Right atrium auricular region (tissue), 2 donors: ENCODE results near the gene UGT1A4. TPM values are rescaled to one million over a fixed set of nuclear protein-coding genes. Genes with fewer than 3 reads are reported as not detected.
"Not testable (repeated sequence)": the region's sequence is repeated elsewhere in the genome, so short reads cannot be mapped to it uniquely, and the experiment has no call there.

ENCODE experiments used
- DNase-seq: peaks from one replicate; pipeline ENCODE4 v3.0.0-alpha.2; 2019; ENCODE audit warnings: low spot score
- H3K27ac ChIP-seq, 2 donors: fragments of 200-600 bp; sonication (generic); 1 replicate in 1 of 2; 2 replicates in 1 of 2; pipeline ENCODE4 v1.5.1; 2016 to 2019
- H3K27me3 ChIP-seq, 2 donors: fragments of 200-600 bp; sonication (generic); one replicate each; pipeline versions ENCODE4 v1.5.1 to v1.6.0; 2017 to 2019
- H3K36me3 ChIP-seq: fragments of 200-600 bp; sonication (generic); one replicate; pipeline ENCODE4 v1.5.1; 2016
- H3K4me1 ChIP-seq, 2 donors: fragments of 200-600 bp; sonication (generic); one replicate each; pipeline versions ENCODE4 v1.5.1 to v1.6.0; 2017 to 2019
- H3K4me3 ChIP-seq, 2 donors: fragments of 200-600 bp; sonication (generic); 1 replicate in 1 of 2; 2 replicates in 1 of 2; pipeline ENCODE4 v1.5.1; 2017 to 2019; ENCODE audit warnings: mild to moderate bottlenecking in 1 of 2, moderate library complexity in 1 of 2
- H3K9me3 ChIP-seq, 2 donors: fragments of 200-600 bp; sonication (generic); one replicate each; pipeline ENCODE4 v1.5.1; 2019
- total RNA-seq, 2 donors: library from RNA; depleted of rRNA; stranded (reverse); fragments of >200 nt; gene quantifications; one replicate each; pipeline ENCODE4 v1.1.0, GENCODE V29; 2016
- TF ChIP-seq, protein P1 (sequence below), 2 donors: fragments of 200-600 bp; sonication (generic); IDR thresholded peaks; one replicate each; pipeline ENCODE4 v1.5.1; 2019; ENCODE audit warnings: antibody characterized with exemption in 2 of 2

UGT1A4 gene
- total RNA-seq, 2 donors from 2014 or later, result not detected

GRCh38 chr2:233700028-233700635, 18.4 kb upstream of the UGT1A4 start:
- Histone ChIP-seq H3K27me3 (no peaks in the 10 kb centered on the region), H3K4me3 (no peak overlapping the region), H3K4me1 (no peaks in the 10 kb centered on the region), H3K27ac (no peak overlapping the region), H3K9me3 (peaks cover 0 to 6% of the 10 kb centered on the region in 2 donors), H3K36me3 (no peaks in the 10 kb centered on the region)
- DNase-seq, result no peak
- TF ChIP-seq, protein P1, sequence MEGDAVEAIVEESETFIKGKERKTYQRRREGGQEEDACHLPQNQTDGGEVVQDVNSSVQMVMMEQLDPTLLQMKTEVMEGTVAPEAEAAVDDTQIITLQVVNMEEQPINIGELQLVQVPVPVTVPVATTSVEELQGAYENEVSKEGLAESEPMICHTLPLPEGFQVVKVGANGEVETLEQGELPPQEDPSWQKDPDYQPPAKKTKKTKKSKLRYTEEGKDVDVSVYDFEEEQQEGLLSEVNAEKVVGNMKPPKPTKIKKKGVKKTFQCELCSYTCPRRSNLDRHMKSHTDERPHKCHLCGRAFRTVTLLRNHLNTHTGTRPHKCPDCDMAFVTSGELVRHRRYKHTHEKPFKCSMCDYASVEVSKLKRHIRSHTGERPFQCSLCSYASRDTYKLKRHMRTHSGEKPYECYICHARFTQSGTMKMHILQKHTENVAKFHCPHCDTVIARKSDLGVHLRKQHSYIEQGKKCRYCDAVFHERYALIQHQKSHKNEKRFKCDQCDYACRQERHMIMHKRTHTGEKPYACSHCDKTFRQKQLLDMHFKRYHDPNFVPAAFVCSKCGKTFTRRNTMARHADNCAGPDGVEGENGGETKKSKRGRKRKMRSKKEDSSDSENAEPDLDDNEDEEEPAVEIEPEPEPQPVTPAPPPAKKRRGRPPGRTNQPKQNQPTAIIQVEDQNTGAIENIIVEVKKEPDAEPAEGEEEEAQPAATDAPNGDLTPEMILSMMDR (IDR thresholded peaks at IDR 0.05), result no peak

- not testable (repeated sequence) for DNase-seq, H3K4me1 ChIP-seq, H3K4me3 ChIP-seq, H3K36me3 ChIP-seq, H3K9me3 ChIP-seq, H3K27ac ChIP-seq, H3K27me3 ChIP-seq
Observed at GRCh38 chr2:233700842-233701241, 17.7 kb upstream of the UGT1A4 start.

GRCh38 chr2:233702238-233702637, 16.3 kb upstream of the UGT1A4 start:
- Histone ChIP-seq H3K27ac (no peak overlapping the region), H3K4me1 (no peaks in the 10 kb centered on the region), H3K27me3 (no peaks in the 10 kb centered on the region), H3K36me3 (no peaks in the 10 kb centered on the region), H3K4me3 (no peak overlapping the region), H3K9me3 (peaks cover 0 to 6% of the 10 kb centered on the region in 2 donors)
- TF ChIP-seq, protein P1 (IDR thresholded peaks at IDR 0.05), result no peak
- DNase-seq, result no peak

DNA sequence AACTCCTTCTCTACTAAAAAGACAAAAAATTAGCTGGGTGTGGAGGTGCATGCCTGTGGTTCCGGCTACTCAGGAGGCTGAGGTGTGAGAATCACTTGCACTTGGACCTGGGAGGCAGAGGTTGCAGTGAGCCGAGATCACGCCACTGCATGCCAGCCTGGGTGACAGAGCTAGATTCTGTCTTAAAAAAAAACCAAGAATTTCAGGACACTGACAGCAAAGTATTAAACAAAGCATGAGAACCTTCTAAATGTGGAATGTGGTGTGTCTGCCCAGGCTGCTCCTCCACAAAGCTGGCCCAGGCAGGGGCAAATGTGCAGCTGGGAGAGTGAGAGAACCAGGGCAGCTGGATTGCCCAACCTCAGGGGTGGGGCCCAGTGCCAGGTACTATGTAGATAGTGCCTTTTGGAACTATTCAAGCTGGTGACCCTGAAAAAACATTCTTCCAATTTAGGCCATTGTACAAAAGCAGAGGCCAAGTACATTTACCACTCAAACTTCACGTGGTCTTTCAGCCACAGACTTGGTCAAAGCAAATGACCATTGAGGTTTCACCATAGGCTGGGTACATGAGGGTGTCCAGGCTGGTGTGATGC, 12.5 kb upstream of the UGT1A4 start:
- no peaks in the 10 kb centered on the region for H3K4me1 ChIP-seq
- H3K27ac ChIP-seq, result no peak overlapping the region
- no peaks in the 10 kb centered on the region for H3K36me3 ChIP-seq
- DNase-seq, result no peak
- TF ChIP-seq, protein P1 (IDR thresholded peaks at IDR 0.05), result no peak
- peaks cover 0 to 6% of the 10 kb centered on the region in 2 donors for H3K9me3 ChIP-seq
- H3K4me3 ChIP-seq, result no peak overlapping the region
- no peaks in the 10 kb centered on the region for H3K27me3 ChIP-seq

- TF ChIP-seq, protein P1 (IDR thresholded peaks at IDR 0.05), result no peak
- Histone ChIP-seq H3K4me1 (no peaks in the 10 kb centered on the region), H3K9me3 (peaks cover 0 to 6% of the 10 kb centered on the region in 2 donors), H3K36me3 (no peaks in the 10 kb centered on the region), H3K27ac (no peak overlapping the region), H3K27me3 (no peaks in the 10 kb centered on the region), H3K4me3 (no peak overlapping the region)
- no peak for DNase-seq
Observed at GRCh38 chr2:233706720-233707119, 11.8 kb upstream of the UGT1A4 start.

- H3K9me3 ChIP-seq, result peaks cover 0 to 6% of the 10 kb centered on the region in 2 donors
- H3K36me3 ChIP-seq, result no peaks in the 10 kb centered on the region
- no peaks in the 10 kb centered on the region for H3K27me3 ChIP-seq
- no peak for DNase-seq
- no peak overlapping the region for H3K4me3 ChIP-seq
- H3K4me1 ChIP-seq, result no peaks in the 10 kb centered on the region
- TF ChIP-seq, protein P1 (IDR thresholded peaks at IDR 0.05), result no peak
- no peak overlapping the region for H3K27ac ChIP-seq
Observed at GRCh38 chr2:233707940-233708644, 10.4 kb upstream of the UGT1A4 start.
